ENCODE results near the gene MARCHF3.

- TF ChIP-seq JUN (CRISPR knock-in tag; IDR thresholded peaks at IDR 0.05) (no peak), CTCF (IDR thresholded peaks at IDR 0.05) (no peak), GRHL2 (CRISPR knock-in tag; IDR thresholded peaks at IDR 0.05; ENCODE audit: insufficient replicate concordance, severe bottlenecking) (no peak), ARID4B (CRISPR knock-in tag; IDR thresholded peaks at IDR 0.05; ENCODE audit: borderline replicate concordance) (no peak), E2F4 (CRISPR knock-in tag; IDR thresholded peaks at IDR 0.05; ENCODE audit: borderline replicate concordance, low read depth) (no peak), USF2 (CRISPR knock-in tag; IDR thresholded peaks at IDR 0.05) (no peak), E2F5 (CRISPR knock-in tag; IDR thresholded peaks at IDR 0.05) (no peak)
Observed at GRCh38 chr5:126981701-126982100, 48.7 kb downstream of the MARCHF3 start.

All from WTC11 (cell line).